Activated T-cell treated with anti-CD3 and anti-CD28 coated beads, Interleukin-2, amount 50 U/mL, for 1 hour (primary cell): ENCODE measurements around the gene FOXP1.

Experiments used
- DNase-seq: peaks from one replicate; pipeline ENCODE4 v3.0.0-alpha.2; 2020

Gene FOXP1

DNA sequence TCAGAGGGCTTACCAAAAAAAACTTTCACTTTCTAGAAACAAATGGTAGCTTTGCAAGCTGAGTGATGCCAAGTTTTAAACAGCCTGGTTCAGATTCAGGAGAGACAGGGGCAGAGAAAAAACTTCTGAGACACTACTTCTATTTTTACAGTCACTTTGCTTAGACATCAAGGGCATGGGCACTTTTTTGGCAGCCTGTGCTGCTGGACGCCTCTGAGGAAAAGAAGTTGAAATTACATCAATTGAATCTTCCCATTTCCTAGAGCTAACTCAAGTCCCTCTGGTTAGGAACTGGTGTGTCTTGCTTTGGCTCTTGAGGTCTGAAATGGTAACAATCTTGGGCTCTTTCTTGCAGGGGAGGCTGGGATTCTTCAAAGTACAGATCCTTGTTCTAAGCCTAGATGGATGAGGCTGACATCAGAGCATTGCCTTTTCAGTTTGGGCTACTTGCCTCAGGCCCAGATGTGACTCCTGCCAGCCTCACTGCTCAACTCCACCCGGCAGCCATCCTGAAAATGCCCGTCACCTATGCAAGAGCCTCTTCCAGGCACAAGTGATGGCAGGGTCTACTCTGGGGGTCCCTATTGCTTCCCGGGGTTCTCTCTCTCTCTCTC is 357.5 kb downstream of the FOXP1 start:
- peak; percentile 35 for DNase-seq

GRCh38 chr3:71225002-71225684 is 358.4 kb downstream of the FOXP1 start:
- DNase-seq = no peak

DNA sequence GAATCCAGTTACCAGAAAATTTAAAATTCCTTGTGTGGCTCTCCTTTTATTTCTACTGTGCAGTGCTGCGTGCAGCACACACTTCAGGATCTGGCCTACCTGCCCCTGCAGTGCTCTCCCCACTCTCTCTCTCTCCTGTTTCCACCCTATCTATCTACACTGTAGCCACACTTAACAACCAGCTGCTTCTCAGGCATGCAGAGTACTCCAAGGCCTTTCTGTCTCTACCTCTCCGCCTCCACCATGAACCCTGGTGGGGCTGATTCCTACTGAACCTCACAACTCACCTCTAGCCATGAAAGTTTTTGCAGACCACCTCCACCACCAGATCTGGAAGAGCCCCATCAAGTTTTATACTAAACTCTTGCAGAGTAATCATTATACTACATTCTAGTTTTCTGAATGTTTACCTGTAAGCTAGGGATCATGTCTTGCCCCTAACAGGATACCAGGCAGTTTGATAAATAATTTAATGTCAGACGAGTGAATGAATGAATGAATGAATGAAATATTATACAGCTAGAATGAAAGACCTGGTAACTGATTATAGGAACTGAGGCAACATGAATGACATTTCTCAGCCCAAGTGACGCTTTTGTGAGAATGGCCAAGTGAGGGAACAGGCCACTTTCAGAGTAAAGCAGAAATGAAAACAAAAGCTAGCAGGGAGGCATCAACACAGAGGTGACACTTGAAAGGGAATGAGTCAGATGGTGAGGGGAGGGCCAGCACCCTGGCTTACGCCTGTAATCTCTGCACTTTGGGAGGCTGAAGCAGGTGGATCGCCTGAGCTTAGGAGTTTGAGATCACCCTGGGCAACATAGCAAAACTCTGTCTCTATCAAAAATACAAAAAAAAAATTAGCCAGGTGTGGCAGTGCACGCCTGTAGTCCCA is 363.5 kb downstream of the FOXP1 start:
- peak; percentile 31 for DNase-seq

GRCh38 chr3:71218508-71218907 is 365.0 kb downstream of the FOXP1 start:
- no peak for DNase-seq

DNA sequence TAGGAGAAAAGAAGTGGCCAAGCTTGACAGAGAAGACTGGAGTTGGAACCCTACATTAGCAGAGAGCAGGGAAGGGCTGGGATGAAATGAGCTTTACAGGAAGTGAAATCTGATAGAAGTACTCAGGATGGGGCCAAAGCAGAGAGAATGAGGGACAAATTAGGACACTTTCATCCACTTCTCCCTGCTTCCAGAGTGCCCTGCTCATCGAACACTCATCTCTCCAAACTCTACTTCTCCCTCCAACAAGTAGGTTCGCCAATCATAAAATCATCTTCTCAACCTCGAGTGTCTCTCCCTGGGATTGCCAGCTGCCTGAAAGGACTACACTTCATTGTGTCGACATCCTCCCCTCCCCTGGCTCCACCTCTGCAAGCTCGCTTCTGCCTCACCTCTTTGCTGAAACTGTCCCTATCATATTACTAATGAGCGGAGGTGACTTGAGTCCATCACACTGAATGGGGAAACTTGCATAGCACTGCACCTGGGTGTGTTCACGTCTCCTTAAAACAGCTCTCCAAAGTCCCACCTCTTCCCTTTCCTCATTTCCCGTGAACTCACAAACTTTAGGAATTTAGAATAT is 365.8 kb downstream of the FOXP1 start:
- DNase-seq = no peak

DNA sequence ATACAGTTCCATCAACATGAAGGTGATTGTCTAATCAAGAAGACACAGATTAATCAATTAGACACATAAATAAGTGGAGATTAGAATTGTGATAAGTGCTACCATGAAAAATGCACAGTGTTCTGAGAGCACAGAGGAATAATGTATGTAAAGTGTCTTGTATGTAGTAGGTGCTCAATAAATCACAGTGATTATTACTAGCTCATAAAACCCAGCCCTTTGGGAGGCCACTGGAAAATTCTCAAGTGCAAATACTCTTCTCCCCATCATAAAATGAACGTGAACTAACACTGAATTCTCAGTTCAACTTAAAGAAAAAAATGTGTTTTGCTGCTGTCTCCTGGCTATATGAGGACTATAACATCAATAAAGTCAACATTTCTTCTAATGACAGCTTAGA is 368.2 kb downstream of the FOXP1 start:
- DNase-seq = no peak

- no peak for DNase-seq
These were observed 368.7 kb downstream of the FOXP1 start for GRCh38 chr3:71214797-71215196.

GRCh38 chr3:71214016-71214415 is 369.5 kb downstream of the FOXP1 start:
- no peak for DNase-seq

DNA sequence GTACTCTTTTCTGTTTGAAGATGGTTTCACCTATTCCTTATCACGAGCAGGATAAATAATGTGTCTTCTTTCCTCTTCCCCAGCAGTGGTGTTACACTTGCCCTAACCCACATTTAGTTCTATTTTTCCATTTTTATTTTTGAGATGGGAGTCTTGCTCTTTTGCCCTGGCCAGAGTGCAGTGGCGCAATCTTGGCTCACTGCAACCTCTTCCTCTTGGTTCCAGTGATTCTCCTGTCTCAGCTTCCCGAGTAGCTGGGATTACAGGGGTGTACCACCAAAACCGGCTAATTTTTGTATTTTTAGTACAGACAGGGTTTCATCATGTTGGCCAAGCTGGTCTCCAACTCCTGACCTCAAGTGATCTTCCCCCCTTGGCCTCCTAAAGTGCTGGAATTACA is 372.4 kb downstream of the FOXP1 start:
- no peak for DNase-seq

DNA sequence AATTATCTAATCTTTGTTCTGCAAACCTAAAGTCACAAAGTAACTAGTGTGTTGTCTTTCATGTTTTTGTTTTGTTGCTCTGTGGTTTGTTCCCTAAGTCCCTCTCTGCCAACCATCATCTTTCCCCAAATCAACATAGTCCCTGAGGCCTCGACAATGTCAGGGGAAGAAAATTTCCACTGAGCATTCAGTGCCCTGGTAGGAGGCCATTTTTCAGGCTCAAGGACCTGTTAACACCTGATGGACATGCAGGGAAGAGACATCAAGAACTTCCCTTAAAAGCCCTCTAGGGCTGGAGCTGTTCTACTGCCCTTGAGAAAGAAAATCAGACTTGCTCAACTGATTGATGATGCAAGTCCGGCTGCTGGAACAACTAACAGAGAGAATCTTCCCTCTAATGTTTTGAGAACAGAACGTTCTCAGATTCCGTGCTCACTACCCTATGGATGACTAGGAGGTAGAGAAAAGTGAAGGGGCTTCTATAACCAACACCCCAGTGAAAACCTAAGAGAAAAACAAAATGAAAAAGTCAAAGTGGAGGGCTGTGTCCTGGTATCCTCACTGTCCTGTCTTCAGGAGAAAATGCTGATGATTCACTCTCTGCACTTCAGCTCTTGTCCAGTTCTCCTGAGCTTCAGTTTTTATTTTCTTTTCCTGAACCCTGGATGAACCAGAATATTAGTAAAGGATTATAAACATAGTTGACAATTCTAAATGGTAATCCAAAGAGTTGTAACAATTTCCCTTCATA is 373.1 kb downstream of the FOXP1 start:
- DNase-seq = no peak

GRCh38 chr3:71208211-71209095 is 375.1 kb downstream of the FOXP1 start:
- no peak for DNase-seq

- no peak for DNase-seq
These were observed 375.9 kb downstream of the FOXP1 start for GRCh38 chr3:71207632-71208031.

- no peak for DNase-seq
These were observed 377.0 kb downstream of the FOXP1 start for GRCh38 chr3:71206305-71207165.

GRCh38 chr3:71203727-71204488 is 379.6 kb downstream of the FOXP1 start:
- DNase-seq = no peak

- no peak for DNase-seq
These were observed 380.5 kb downstream of the FOXP1 start for GRCh38 chr3:71202848-71203533.

- DNase-seq = no peak
These were observed 381.6 kb downstream of the FOXP1 start for GRCh38 chr3:71201939-71202338.

GRCh38 chr3:71197841-71198565 is 385.5 kb downstream of the FOXP1 start:
- DNase-seq = no peak

- no peak for DNase-seq
These were observed 388.0 kb downstream of the FOXP1 start for GRCh38 chr3:71195492-71195891.

GRCh38 chr3:71194785-71195184 is 388.7 kb downstream of the FOXP1 start:
- DNase-seq = no peak
